Activated CD4-positive, alpha-beta T cell treated with anti-CD3 and anti-CD28 coated beads for 24 hours (primary cell): ENCODE data around the gene SSR3.

Experiments used
- DNase-seq, 2 donors: peaks; one replicate each; pipeline ENCODE4 v3.0.0-alpha.2; 2020; ENCODE audit warnings: low read depth in 2 of 2

The SSR3 gene

DNA sequence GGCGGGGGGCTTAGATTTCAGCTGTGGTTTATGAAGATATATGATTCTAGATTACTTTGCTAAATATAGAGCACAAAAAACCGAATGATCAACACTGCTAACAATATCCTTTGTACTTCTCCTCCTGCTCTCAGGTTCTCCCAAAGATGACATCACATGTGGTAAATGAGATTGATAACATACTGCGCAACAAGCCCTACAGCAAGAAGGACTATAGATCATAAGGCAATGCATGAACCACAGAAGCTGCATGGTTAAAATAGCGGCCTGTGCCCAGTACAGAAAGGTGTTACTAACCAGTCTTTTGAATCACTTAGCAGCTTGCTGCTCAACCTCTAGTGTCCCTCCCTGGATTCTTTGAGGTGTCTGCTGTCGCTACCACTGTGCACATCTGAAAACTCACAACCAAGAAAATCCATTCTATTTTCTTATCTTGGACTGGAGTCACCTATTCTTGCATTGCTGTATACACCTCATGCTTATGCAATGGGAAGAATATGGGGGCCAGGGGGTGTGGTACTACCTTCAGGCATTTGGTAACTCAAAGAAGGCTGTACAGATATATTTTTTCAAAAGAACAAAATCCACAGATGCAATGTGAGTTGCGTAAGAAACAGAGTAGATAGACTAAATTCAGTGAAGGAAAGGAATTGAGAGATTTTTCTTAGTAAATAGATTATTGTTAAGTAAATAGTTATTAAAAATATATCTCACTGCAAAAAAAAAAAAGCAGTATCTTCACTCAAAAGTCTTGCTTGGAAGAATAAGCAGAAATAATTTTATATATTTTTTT, 18.2 kb downstream of the SSR3 start:
- DNase-seq: no peak

DNA sequence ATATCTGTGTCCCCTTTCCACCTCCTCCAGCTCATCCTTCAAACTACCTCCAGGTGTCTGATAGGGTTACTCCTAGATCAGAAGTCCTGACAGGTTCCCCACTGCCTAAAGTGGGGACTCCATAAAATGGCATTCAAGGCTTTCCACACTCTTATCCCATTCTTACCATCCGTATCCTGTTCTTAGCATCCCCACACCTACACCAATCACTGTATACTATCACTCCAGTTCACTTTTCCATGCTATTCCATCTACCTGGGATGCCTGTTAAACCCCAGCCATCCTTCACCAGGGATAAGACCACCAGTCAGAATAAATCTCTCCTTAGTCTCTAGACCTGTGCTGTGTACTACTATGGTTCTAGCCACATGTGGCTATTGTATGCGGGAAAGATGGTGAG, 19.1 kb downstream of the SSR3 start:
- DNase-seq: no peak

DNA sequence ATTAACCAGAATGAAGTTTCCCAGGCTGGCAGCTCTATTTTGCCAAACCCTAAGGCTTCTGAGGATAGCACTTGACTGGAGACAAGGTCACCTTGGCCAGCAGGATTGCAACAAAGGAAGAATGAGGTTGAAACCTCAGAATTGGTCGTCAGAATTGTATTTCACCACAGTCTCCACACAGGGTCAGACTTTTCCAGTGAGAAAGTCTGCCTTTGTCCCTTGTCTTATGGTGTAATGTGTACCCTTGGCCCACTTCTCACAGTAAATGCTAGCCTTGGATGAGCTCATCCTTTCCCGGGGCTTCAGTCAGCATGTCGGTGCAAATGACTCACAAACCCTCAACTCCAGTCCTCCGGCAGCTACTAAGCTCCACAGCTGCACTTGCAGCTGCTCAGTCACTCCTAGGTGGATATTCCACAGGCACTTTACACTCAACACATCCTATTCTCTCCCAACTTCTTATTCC, 19.7 kb downstream of the SSR3 start:
- no peak for DNase-seq

DNA sequence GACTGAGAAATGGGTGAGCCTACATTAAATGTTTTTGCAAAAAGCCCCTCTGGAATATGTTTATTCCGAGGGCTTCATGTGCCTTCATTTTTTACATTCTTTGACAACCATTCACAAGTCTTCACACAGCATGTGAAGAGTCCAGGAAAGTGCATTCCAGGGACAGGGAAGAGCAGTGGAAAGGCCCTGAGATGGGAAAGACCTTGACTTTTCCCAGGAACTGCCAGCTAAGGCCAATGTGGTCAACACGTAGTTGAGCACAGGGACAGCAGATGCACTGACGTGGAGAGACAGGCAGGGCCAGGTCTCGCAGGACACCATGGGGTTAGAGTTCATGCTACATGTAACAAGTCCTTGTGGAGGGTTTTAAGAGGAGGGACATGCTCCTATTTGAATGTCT, 21.7 kb downstream of the SSR3 start:
- DNase-seq: no peak

DNA sequence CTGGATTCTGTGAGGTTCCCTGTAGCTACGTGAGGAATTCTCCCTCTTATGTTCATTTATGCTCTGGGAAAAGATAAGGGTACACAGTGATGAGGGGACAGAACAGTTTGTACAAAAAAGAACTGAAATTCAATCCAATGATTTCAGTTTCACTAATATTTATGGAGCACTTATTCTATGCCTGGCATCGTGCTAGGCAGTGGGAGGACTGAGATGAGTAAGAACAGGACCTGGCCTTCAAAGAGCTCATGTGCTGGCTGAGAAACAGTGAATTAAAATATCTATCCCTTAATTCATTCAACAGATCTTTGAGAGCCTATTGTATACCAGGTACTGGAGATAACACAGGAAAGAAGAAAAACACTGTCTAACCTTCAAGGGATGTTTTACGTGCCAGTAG, 22.2 kb downstream of the SSR3 start:
- no peak for DNase-seq

DNA sequence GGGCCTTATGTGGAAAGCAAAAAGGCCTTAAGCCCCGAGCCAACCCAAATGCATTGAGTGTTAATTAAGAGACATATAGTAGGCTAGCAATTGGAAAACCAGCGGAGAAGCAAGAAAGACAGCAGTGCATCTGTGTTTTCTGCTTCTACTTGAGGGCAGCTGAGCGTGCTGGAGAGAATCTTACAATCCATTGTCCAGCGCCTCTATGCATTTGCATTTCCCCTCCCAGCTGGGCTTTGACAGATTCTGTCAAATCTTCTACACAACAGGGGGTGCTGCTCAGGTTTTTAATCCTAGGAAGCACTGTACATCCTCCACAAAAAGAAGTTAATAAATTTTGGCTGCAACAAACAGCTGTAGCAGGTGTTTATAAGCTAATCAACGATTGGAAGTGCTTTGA, 23.9 kb downstream of the SSR3 start:
- DNase-seq: no peak

DNA sequence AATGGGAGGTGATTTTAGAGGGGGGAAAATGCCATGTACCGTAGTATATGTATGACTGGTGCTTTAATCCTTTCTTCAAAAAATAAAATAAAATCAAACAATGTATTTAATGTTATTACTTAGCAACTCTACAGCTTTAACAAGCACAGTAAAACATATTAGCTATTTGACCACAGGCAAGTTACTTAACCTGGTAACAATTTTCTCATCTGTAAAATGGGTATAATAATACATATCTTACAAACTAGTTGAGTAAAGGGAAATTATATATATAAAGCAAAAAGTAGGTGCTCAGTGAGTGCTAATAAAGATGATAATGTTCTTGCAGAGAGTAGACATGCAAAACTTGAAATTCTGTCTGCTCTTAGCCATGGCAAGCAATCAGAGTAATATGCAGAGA, 27.9 kb downstream of the SSR3 start:
- no peak for DNase-seq

DNA sequence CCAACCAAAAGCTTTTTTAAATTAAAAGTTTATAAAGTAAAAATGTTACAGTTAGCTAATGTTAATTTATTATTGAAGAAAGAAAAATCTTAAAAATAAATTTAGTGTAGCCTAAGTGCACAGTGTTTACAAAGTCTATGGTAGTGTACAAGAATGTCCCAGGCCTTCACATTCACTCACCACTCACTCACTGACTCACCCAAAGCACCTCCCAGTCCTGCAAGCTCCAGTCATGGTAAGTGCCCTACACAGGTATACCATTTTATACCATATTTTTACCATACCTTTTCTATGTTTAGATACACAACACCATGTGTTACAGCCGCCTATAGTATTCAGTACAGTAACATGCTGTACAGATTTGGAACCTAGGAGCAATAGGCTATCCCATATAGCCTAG, 29.1 kb downstream of the SSR3 start:
- no peak for DNase-seq

DNA sequence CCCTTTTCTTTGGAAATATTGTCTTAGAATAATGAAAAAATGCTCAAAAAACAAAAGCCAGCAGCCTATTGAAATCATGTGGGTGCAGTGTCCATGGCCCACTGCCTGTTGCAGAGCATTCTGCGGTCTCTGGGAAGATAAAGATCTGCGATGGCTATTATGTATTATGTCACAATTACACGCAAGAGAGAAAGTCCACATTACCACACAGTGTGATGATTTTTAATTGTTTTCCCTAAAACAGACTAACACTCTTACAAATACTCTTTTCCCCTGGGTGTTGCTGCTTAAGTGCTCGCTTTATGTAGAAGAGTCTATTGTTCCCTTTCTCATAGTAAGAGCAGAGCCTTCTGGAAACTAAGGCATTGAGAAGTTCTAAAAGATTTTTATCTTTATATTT, 32.2 kb downstream of the SSR3 start:
- DNase-seq: no peak

DNA sequence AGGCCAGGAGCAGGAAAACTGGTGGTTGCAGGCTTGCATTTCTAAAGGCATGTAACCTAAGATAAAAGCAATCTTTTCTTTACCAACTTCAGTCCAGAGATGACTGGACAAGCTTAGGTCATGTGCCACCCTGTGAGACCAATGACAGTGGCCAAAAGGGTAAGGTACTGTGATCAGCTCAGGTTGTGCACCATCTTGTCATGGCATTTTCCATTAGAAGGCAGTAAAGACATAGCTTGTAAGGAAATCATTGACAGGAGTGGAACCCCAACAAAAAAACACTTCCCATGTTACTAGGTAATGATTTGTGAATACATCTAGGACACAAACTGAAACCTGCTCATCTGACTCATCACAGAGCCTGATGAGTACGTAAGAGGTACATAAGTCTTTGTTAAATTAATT, 35.2 kb downstream of the SSR3 start:
- DNase-seq: no peak

DNA sequence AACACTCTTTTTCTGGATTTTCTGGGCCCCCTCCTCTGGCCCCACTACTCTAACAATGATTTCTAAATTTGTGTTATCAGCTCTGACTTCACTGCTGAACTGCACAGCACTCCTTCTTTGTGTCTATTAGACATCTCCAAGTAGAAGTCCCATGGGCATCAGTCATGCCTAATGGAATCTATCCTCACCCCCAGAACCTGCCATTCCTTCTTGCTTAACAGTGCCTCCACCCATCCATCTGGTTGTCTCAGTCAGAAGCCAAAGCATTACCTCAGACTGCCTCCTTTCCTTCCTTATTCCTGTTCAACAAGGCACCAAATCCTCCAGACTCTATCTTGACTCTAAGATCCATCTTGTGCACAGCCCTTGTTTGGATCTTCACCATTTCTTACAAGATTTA, 36.2 kb downstream of the SSR3 start:
- no peak for DNase-seq

DNA sequence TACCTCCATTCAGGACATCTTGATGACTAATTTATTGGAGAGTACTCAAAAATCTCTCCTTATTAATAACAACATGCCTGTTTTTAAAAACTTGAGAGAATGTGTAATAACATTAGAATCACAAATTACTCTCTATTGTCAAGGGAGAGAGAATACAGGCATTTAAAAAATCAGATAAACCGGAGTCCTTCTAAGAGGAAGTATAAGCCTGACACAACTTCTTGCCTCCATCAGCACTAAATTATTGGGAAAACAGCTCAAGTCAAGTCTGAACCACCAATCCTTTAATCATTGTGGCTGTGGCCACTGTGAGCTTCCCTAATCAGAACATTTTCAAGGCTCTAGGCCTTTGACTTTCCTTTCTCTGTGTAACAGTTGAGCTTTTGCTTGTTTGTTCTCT, 38.0 kb downstream of the SSR3 start:
- no peak for DNase-seq

DNA sequence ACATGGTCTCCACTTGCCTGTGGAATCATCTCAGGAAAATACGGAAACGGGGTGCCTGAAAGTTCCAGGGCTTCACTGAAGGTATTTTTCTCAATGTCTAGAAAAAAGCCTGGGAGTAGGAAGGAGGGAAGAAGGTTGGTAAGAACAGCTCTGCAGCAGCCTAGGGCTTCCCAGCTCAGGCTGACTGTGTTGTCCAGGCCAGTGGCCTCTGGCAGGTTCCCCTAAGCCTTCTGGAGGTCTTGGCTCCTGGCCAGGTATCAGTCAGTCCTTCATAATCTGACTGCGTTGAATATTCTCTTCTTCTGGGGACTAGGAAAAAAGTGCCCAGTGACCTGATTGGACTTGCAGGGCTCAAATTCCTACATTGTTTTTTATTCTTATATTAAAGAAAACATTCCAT, 38.6 kb downstream of the SSR3 start:
- DNase-seq: no peak

DNA sequence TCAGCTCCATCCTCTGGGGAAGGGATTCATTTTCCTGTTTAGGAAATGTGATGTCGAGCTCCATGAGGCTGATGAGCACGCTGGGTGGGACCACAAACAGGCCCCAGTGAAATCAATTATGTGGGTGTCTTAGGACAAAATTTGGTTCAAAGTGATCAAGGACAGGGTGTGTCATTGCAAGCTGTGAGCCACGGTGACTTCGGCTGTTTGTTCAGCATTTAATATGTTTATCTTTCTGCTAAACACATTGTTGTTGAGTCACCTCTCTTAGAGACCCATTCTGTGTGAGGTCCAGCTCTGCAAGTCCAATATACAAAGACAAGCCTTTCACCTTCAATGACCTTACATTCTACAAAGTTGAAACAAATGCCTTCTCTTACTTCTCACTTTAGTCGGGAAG, 41.3 kb downstream of the SSR3 start:
- DNase-seq: no peak

DNA sequence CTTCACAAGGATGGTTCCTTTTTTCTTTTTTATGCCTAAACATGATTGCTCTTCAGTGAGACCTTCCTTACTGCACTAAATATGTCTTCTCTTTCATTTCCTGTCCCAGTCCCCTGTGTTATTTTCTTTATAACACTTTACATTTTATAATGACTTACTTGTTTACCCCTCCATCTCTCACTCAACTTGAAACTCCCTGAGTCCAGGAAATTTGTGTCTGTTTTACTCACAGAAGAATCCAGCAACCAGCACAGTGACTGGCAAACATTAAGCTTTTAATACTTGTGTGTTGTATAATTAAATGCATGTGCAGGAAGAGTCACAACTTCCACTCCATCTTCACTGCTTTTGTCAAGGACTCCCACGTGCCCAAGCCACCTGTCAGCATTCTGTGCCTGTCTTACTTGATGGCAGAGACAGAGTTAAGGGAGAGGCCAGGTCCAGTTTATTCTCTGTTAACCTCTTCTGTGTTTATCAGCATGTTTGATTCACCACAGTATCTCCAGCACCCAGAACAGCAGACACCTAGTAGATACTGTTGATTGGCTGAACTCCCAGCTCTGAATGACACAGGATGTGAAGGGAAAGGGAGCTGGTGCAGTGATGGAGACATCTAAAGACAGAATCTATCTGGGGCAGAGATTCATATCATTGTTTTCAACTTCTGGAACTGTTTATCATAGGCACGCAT, 42.8 kb downstream of the SSR3 start:
- DNase-seq: no peak

DNA sequence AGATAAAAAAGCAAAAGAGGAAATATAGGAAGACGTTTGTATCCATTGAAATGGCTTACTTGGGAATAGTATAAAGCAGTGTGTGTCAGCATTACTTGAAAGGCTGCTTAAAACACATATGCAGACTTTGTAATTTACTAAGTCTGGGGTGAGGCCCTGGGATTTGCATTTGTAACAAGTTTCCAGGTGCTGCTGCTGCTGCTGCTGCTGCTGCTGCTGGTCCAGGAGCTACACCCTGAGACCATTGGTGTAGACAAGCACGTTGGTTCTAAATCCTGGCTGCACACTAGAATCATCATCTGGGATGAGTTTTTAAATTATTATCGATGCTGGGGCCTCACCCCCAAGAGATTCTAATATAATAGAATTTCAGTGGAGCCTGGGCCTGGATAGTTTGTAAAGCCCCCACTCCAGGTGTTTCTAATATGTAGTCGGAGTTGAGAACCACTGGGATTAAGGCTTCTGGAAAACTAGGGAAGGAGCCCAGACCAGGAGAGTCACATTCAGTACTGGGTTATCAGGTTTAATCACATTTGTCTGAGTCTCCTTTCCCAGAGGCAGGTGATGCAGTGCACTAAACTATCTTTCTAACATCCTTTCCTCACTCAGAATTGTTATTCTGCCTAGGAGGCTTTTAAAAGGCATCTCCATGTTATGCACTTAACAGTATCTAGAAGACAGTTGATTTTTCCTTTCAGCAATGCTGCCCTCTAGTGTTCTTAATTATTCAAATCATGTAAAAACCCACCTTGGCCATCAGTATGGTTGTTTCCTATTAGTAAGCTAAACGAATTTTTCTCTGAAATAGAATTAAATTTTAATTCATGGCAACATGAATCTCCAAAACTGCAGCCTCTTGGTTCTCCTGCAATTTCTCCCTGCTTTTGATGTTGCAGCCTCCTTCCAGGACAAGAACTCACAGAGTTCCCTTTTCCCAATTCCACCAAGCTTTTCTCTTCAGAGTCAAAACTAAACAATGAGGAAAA, 45.4 kb downstream of the SSR3 start:
- peak in 1 of 2 donors; percentile 4 for DNase-seq

DNA sequence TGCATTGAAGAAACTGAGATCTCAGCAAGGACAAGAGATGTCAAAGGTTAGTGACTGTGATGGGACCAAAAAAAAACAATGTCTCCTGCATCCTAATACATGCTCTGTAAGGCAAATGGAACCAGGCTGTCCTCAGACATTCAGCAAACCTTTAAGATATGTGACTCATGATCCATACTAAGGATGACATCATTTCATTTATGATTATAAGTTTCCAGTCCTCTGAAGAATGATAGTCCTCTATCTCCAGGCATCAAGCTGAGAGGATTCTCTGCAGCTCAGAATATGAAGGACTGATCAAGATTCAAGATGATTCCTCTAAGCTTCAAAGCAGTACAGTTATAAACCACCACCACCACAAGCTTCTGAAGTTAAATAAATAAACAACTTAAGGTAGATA, 47.6 kb downstream of the SSR3 start:
- no peak for DNase-seq

DNA sequence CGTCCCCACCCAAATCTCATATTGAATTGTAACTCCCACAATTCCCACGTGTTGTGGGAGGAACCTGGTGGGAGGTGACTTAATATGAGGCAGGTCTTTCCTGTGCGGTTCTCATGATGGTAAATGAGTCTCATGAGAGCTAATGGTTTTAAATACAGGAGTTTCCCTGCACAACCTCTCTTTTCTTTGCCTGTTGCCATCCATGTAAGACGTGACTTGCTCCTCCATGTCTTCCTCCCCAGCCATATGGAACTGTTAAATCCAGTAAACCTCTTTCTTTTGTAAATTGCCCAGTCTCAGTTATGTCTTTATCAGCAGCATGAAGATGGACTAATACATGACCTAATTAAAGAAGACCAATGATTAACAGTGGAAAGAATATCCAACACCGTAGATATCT, 56.6 kb downstream of the SSR3 start:
- DNase-seq: no peak

DNA sequence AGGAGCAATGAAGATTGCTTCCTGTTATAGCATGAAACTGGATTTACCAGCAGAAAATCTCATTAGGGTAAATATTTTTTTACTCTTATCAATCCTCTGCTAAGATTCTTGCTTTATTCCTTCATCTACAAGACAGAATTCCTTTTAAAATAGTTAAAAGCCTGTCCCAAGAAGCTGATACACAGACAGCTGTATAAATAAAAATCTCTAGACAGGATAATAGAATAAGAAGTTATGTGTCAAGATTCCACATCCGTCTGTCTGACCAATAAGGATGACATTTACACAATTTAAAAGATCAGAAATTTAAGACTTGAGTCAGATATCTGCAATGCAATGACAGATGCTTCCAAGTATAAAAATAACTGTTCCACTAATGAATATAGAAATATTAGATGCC, 57.6 kb downstream of the SSR3 start:
- DNase-seq: no peak

DNA sequence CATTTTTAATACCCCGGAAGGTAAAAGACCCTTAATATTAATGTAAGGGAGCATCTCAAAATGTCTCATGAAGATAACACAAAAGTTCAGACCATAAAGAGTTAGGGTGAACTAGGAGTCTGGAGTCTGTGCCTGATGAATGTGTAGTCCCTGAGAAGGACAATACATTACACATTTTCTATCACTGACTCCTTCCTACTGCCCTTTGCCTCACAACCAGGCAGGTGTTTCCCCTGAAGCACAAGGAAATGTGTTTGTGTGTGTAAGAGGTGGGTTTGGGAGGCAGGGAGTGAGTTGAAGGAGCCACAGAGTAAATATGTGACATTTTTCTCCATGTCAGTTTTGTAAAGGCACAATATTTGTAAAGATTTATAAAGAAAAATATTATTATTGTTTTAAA, 59.1 kb downstream of the SSR3 start:
- DNase-seq: no peak

DNA sequence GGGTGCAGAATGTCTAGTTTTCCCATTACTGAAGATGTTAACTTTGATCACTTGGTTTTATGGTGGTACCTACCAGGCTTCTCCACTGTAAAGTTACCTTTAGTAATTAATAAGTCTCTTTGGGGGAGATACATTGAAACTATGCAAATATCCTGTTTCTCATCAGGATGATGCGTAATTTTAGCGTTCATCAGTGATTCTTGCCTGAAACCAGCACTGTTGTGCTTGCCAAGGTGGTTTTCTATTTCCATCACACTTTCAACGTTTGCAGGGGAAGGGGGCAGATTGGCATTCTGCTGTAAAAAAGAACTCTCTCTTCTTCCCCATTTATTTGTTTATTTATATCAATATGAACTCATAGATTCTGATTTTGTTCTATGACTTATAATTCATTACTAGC, 61.0 kb downstream of the SSR3 start:
- DNase-seq: no peak

DNA sequence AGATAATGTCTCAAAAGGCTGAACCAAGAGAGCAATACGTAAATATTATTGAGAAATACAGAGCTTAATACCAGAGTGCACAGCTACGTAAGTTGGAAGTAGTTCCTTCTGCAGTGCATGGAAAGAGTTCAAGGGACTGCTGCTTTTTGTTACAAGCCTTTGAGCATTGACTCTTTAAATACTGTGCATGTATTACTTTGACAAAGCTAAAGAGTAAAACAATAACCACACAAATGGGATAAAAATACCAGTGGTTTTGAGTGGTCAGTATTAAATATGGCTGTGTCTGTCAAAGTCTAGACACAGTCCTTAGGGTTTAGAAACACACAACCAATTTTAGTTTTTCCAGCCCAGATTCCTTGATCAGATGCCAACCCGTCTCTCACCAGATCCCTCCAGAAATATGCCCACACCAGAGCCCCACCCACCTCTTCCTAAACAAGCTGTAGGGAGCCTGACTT, 62.1 kb downstream of the SSR3 start:
- DNase-seq: no peak
